HFF-Myc (cell line): ENCODE results near the gene HAPLN2.
A peak's percentile ranks its signal among the peaks of the same experiment; 100 is the strongest.

Experiments used
- DNase-seq: peaks from one replicate; pipeline ENCODE4 v3.0.0-alpha.2; 2011; ENCODE audit warnings: low read depth; ENCODE audit errors: extremely low read depth
- H3K4me3 ChIP-seq: replicated peaks from 2 replicates; pipeline ENCODE4 v1.5.1; 2011; ENCODE audit warnings: low read depth, mild to moderate bottlenecking, control low read depth, low read length
- CTCF ChIP-seq: IDR thresholded peaks from 2 replicates; pipeline ENCODE4 v1.5.1; 2012; ENCODE audit warnings: mild to moderate bottlenecking, low read depth, low read length, control low read depth; ENCODE audit errors: missing control alignments

The HAPLN2 gene

GRCh38 chr1:156652131-156652991, 33.1 kb downstream of the HAPLN2 start:
- no peak overlapping the region for H3K4me3 ChIP-seq
- DNase-seq = no peak
- no peak for TF ChIP-seq CTCF

GRCh38 chr1:156652992-156653355, 33.8 kb downstream of the HAPLN2 start:
- H3K4me3 ChIP-seq = no peak overlapping the region
- DNase-seq = no peak
- TF ChIP-seq CTCF = no peak

- TF ChIP-seq CTCF = no peak
- no peak overlapping the region for H3K4me3 ChIP-seq
- DNase-seq = no peak
Observed at GRCh38 chr1:156654700-156655099, 35.5 kb downstream of the HAPLN2 start.

GRCh38 chr1:156655151-156655903, 36.1 kb downstream of the HAPLN2 start:
- DNase-seq = no peak
- no peak overlapping the region for H3K4me3 ChIP-seq
- TF ChIP-seq CTCF = no peak

GRCh38 chr1:156655904-156656516, 36.8 kb downstream of the HAPLN2 start:
- no peak for DNase-seq
- no peak for TF ChIP-seq CTCF
- H3K4me3 ChIP-seq = no peak overlapping the region

GRCh38 chr1:156656806-156657740, 37.9 kb downstream of the HAPLN2 start:
- TF ChIP-seq CTCF = peak; percentile 94
- peak overlapping the region; percentile 17 for H3K4me3 ChIP-seq
- no peak for DNase-seq
